ENCODE measurements around the gene SKI.

Gene SKI

DNA sequence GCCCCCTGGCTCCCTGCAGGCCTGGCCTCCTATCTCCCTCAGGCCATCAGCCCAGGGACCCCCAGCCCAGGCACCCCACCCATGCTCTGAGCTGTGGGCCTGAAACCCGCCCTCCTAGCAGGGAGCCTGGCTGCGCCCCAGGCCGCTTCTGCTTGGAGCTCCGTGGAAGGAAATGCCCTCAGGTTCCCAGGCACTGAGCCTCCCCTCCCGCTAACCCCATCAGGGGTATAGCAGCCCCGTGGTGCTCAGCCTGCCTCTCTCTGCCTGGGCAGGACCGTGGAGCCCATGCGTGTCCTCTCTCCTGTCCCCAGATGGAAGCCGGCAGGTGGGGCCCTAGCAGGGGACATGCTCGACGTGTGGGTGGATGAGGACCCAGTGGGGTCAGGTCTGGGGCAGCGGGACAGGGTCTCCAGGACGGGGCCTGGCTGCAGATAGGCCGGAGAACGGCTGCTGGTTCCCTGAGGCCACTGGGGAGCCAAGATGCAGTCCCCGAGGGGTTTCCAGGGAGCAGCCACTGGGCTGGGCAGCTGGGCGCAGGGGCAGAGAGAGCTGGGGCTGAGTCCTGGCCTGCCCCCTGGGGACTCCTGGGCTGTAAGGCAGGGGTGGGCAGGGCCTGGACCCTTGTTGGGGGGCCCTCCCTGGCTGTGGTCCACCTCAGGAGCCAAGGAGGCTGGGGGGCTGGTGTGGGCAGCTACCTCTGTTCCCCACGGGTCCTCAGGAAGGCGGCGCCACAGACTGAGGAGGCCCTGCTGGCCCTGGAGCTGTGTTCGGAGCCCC lies 87.7 kb downstream of the SKI start:
- Histone ChIP-seq H3F3A (ENCODE audit: control insufficient read depth, insufficient read depth) (no peaks in the 10 kb centered on the region), H3K36me3 (ENCODE audit: control insufficient read depth, low read length) (no peaks in the 10 kb centered on the region), H3K4me2 (ENCODE audit: low read length) (no peak overlapping the region), H3K9me2 (replicated peaks; ENCODE audit: control insufficient read depth, low read length) (no peaks in the 10 kb centered on the region), H3K9me3 (ENCODE audit: control insufficient read depth, insufficient read depth, low read length) (no peaks in the 10 kb centered on the region), H3K27me3 (ENCODE audit: control insufficient read depth, low read length) (no peaks in the 10 kb centered on the region), H3K4me1 (ENCODE audit: control insufficient read depth, low read length) (no peaks in the 10 kb centered on the region), H3K79me2 (ENCODE audit: control insufficient read depth, low read length) (no peaks in the 10 kb centered on the region), H4K20me1 (ENCODE audit: control insufficient read depth, insufficient read depth, low read depth, low read length) (no peaks in the 10 kb centered on the region), H3K27ac (ENCODE audit: low read depth, low read length) (no peak overlapping the region), H3K4me3 (ENCODE audit: low read length) (no peak overlapping the region)
- TF ChIP-seq EZH2phosphoT487 (IDR thresholded peaks at IDR 0.05; ENCODE audit: borderline replicate concordance, low read length): no peak
- TF ChIP-seq, protein P1, sequence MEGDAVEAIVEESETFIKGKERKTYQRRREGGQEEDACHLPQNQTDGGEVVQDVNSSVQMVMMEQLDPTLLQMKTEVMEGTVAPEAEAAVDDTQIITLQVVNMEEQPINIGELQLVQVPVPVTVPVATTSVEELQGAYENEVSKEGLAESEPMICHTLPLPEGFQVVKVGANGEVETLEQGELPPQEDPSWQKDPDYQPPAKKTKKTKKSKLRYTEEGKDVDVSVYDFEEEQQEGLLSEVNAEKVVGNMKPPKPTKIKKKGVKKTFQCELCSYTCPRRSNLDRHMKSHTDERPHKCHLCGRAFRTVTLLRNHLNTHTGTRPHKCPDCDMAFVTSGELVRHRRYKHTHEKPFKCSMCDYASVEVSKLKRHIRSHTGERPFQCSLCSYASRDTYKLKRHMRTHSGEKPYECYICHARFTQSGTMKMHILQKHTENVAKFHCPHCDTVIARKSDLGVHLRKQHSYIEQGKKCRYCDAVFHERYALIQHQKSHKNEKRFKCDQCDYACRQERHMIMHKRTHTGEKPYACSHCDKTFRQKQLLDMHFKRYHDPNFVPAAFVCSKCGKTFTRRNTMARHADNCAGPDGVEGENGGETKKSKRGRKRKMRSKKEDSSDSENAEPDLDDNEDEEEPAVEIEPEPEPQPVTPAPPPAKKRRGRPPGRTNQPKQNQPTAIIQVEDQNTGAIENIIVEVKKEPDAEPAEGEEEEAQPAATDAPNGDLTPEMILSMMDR (IDR thresholded peaks at IDR 0.05; ENCODE audit: low read depth, low read length, poor library complexity, severe bottlenecking): no peak

DNA sequence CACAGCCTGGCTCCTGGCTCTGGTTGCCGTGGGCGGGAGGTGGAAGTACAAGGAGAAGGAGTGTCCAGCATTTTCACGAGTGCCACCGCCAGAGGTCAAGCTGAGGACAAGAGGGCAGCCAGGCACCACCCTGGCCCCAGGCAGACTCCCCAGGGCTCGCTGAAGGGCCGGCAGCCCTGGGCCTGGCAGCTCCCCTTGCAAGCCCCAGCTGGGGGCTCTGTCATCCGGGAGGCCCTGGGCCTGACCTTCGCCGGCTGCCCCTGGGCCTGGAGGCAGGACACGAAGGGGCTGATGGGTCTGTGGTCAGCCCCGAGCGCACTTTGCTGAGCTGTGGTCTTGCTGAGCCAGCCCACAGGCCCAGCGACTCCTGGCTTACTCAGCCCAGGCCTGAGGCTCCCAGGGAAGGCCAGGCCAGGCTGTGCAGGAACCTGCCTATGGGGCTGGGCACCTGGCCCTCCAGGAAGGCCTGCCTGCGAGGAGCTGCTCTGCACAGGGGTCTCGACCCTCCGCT lies 88.4 kb downstream of the SKI start:
- no peaks in the 10 kb centered on the region for H3K36me3 ChIP-seq (ENCODE audit: control insufficient read depth, low read length)
- H3K9me3 ChIP-seq (ENCODE audit: control insufficient read depth, insufficient read depth, low read length): no peaks in the 10 kb centered on the region
- no peaks in the 10 kb centered on the region for H4K20me1 ChIP-seq (ENCODE audit: control insufficient read depth, insufficient read depth, low read depth, low read length)
- H3K4me1 ChIP-seq (ENCODE audit: control insufficient read depth, low read length): no peaks in the 10 kb centered on the region
- H3K27me3 ChIP-seq (ENCODE audit: control insufficient read depth, low read length): no peaks in the 10 kb centered on the region
- no peak overlapping the region for H3K4me2 ChIP-seq (ENCODE audit: low read length)
- TF ChIP-seq, protein P1 (IDR thresholded peaks at IDR 0.05; ENCODE audit: low read depth, low read length, poor library complexity, severe bottlenecking): no peak
- no peak for TF ChIP-seq EZH2phosphoT487 (IDR thresholded peaks at IDR 0.05; ENCODE audit: borderline replicate concordance, low read length)
- H3K79me2 ChIP-seq (ENCODE audit: control insufficient read depth, low read length): no peaks in the 10 kb centered on the region
- H3K4me3 ChIP-seq (ENCODE audit: low read length): no peak overlapping the region
- no peak overlapping the region for H3K27ac ChIP-seq (ENCODE audit: low read depth, low read length)
- no peaks in the 10 kb centered on the region for H3F3A ChIP-seq (ENCODE audit: control insufficient read depth, insufficient read depth)
- no peaks in the 10 kb centered on the region for H3K9me2 ChIP-seq (replicated peaks; ENCODE audit: control insufficient read depth, low read length)

DNA sequence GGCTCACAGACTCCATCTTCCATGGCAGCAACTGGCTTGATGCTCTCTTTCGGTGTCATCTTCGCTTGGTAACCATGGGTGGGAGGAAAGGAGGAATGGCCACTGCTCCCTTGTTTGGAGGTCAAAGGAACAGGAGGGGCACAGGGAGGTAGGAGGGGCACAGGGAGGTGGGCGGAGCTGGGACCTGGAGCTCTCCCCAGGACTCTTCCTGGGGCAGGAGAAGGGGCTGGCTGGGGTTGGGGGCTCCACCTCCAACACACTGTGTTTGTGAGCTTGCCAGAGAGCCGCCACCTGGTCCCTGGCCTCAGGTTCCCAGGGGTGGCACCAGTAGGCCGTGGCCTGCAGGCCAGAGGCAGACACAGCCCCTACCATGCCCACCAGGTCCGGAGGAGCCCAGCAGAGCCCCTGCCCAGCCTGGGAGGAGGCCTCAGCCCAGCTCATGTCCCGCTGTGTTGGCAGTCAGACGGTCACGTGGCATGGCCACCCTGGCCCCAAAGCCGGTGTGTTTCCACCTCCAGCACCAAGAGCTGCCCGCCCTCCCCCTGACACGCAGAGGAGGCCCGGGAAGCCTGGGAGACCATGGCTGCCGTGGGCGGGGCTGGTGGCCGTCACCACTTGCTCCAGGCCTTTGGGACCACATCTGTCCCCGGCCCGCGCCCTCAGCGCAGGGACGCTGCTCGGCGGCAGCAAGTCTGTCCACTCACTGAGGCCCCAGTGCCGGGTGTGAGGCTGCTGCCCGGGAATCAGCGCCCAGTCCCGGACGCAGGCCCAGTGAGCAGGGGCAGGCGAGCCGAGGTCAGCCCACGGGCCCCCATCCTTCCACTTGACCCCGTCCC lies 89.3 kb downstream of the SKI start:
- TF ChIP-seq, protein P1 (IDR thresholded peaks at IDR 0.05; ENCODE audit: low read depth, low read length, poor library complexity, severe bottlenecking): no peak
- TF ChIP-seq EZH2phosphoT487 (IDR thresholded peaks at IDR 0.05; ENCODE audit: borderline replicate concordance, low read length): no peak

More for the DNA sequence above, 89.3 kb downstream of the SKI start:
- no peak overlapping the region for H3K4me3 ChIP-seq (ENCODE audit: low read length)
- H3K36me3 ChIP-seq (ENCODE audit: control insufficient read depth, low read length): no peaks in the 10 kb centered on the region
- H3K27me3 ChIP-seq (ENCODE audit: control insufficient read depth, low read length): no peaks in the 10 kb centered on the region
- no peaks in the 10 kb centered on the region for H3K9me3 ChIP-seq (ENCODE audit: control insufficient read depth, insufficient read depth, low read length)
- H3K4me2 ChIP-seq (ENCODE audit: low read length): no peak overlapping the region
- no peak overlapping the region for H3K27ac ChIP-seq (ENCODE audit: low read depth, low read length)
- no peaks in the 10 kb centered on the region for H3K79me2 ChIP-seq (ENCODE audit: control insufficient read depth, low read length)
- no peaks in the 10 kb centered on the region for H3K4me1 ChIP-seq (ENCODE audit: control insufficient read depth, low read length)
- H3F3A ChIP-seq (ENCODE audit: control insufficient read depth, insufficient read depth): no peaks in the 10 kb centered on the region
- no peaks in the 10 kb centered on the region for H3K9me2 ChIP-seq (replicated peaks; ENCODE audit: control insufficient read depth, low read length)
- H4K20me1 ChIP-seq (ENCODE audit: control insufficient read depth, insufficient read depth, low read depth, low read length): no peaks in the 10 kb centered on the region
